Measurements from ENCODE around the gene PDLIM1.
"Not testable (repeated sequence)": the region's sequence is repeated elsewhere in the genome, so short reads cannot be mapped to it uniquely, and the experiment has no call there.

The PDLIM1 gene

DNA sequence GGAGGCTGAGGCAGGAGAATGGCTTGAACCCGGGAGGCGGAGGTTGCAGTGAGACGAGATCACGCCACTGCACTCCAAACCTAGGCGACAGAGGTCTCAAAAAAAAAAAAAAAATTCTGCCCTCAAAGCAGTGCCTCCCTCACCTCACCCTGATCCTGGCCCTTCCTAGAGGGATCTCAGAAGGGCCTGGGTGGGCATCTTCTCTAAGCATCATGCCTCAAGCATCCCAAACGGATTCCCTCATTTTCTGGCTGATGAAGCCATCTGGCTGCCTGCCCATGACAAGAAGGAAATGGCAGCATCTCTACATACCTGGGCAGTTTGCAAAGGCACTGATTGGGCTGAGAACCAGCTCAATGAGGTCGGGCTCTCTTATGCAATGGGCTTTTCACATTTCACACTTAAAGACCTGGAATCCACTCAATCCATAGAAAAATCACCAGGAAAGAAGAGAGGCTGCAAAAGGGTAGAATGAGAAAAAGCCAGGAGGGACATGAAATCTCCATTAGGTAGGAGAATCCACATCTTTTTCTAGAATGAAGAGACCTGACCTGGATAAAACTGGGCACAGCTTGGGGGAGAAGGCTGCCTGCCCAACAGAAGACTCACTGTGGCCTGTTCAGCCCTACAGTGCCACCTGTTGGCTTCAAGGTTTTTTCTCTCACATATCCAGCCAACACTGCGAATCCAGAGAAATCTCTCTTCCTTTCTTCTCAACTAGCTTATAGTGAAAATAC is 48.1 kb downstream of the PDLIM1 start:
- DNase-seq (ENCODE audit: low read depth in 1 of 2, low spot score in 1 of 2) = no peak

DNA sequence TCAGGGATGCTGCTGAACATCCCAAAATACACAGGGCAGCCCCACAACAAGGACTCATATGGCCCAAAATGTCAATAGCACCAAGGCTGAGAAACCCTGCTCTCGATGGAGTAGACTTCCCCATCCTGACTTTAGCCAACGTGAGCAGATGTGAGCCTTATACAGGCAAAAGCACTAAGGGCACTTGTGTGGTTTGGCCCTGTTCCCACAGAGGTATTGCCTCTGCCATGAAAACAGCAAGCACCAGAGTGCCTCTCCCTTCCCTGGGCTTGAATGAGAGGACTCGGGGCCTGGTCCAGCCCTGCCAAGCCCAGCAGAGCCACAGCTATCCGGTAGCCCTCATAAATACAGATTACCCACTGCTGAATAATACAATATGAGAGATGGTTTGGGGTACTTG is 49.3 kb downstream of the PDLIM1 start:
- no peak for DNase-seq (ENCODE audit: low read depth in 1 of 2, low spot score in 1 of 2)

DNA sequence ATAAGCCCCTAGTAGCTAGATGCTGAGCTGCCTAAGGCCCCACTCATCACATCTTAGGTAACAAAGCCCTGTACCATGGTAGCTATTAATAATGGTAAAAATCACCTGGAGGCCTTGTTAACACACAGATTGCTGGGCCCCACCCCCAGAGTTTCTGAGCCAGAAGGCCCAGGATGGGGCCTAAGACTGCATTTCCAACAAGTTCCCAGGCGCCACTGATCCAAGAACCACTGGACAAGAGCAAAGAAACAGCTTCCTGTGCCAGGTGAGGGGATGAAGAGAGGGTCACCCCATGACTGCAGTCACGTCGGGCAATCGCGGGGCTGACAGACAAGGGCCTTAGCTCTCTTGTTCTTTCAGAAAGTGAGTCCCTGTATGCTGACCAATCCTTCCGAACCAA is 50.0 kb downstream of the PDLIM1 start:
- no peak for DNase-seq (ENCODE audit: low read depth in 1 of 2, low spot score in 1 of 2)

DNA sequence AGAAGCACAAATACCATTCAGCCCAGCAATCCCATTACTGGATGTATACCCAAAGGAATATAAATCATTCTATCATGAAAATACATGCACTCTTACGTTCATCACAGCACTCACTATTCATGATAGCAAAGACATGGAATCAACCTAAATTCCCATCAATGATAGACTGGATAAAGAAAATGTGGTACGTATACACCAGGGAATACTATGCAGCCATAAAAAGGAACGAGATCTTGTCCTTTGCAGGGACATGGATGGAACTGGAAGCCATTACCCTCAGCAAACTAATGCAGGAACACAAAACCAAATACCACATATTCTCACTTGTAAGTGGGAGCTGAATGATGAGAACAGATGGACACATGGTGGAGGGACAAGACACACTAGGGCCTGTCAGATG is 50.7 kb downstream of the PDLIM1 start:
- DNase-seq (ENCODE audit: low read depth in 1 of 2, low spot score in 1 of 2) = not testable (repeated sequence)

DNA sequence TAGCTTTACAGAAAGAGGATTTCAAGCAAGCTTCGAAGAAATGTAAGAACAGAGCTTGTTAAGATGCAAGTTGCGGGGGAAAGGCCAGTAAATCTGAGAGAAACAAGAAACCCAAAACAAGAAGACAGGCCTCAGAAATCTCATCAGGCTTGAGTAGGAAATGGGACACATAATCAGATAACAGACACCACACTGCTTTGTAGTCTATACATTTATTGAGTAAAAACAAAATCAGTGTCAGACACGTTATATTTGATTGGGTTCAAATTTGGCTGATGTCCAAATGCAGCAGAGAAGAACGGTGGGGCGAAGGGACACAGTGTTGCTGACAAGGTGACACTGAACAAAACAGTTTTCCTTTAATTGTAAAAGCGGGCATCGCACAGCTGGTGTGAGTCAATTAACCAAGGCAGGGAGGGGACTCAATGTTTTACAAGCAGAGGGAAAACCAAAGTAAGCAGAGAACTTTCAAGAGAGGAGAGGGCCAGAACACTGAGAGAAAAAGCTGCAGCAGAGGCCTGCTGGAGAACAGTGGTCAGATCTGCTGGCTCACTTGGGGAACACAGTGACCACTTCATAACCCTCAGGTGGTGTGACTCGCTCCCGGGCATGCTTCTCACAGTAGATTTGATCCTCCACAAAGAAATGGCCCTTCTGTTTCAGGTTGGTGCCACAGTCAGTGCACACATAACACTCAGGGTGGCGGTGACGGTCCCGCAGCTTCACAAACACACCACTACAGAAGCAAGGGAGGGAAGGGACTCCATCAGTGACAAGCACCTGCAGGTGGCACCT is 53.2 kb downstream of the PDLIM1 start:
- no peak for DNase-seq (ENCODE audit: low read depth in 1 of 2, low spot score in 1 of 2)

DNA sequence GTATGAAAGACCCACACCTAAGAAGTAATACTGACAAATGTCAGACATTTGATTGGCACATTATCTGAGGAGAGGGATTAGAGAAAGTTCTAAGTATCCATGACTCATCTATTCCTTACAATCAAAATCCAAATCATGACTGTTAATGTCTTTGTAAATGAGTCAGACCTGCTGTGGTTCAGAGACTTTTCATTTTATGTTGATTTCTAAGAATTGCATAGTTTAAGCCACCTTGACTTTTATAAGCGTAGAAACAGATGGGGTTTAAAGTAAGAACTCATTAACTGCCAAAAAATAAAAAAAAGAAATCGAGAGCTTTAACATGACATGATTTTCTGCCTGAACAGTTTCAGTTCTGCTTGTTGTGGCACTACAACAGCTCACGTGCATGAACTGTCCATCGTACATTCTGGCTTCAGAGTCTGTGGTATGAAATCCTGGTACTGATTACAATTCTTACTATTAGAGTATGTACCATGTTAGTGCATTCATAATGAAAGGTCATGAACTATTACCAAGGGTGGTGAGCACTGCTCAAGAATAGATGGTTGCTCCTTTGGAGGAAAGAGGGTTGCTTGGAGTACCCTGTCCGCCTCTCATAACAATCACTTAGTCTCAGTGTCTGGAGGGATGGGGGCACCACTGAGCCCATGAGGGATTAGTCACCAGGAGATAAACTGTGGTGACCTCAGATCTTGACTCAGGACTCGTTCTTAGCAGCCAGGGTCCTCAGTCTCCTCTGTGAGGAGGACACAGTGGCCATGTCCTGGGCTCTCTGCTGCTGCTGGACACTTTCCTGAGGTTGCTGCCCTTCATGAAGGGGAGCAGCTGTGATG is 54.5 kb downstream of the PDLIM1 start:
- DNase-seq (ENCODE audit: low read depth in 1 of 2, low spot score in 1 of 2) = no peak

DNA sequence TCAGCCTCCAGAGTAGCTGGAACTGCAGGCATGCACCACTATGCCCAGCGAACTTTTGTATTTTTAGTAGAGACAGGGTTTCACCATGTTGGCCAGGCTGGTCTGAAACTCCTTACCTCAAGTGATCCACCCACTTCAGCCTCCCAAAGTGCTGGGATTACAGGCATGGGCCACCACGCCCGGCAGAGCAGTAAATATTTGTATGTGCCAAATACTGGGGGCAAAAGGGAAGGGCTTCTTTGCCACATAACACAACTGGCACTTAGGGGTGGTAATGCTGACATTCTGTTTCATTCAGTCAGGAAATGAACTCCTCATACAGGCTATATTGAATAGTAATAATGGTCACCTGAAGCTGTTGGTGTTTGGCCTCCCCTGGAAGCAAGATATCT is 55.1 kb downstream of the PDLIM1 start:
- no peak for DNase-seq (ENCODE audit: low read depth in 1 of 2, low spot score in 1 of 2)

DNA sequence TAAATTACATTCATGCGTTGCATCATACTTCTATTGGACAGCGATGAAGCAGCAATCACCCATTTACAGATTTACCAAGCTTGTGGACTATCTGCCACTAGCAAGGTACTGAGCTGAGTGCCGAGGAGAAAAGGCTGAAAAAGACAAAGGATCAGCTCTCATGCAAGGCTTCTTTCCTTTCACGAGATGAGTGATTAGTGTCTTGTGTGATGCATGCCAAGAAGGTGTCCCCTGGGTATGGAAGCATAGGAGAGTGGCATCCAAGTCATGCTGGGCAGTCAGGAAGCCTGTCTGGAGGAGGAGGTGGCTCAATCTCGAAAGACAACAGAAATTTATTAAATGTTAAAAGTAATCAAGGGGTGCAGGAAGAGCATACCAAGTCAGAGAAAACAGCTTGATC is 55.9 kb downstream of the PDLIM1 start:
- no peak for DNase-seq (ENCODE audit: low read depth in 1 of 2, low spot score in 1 of 2)

DNA sequence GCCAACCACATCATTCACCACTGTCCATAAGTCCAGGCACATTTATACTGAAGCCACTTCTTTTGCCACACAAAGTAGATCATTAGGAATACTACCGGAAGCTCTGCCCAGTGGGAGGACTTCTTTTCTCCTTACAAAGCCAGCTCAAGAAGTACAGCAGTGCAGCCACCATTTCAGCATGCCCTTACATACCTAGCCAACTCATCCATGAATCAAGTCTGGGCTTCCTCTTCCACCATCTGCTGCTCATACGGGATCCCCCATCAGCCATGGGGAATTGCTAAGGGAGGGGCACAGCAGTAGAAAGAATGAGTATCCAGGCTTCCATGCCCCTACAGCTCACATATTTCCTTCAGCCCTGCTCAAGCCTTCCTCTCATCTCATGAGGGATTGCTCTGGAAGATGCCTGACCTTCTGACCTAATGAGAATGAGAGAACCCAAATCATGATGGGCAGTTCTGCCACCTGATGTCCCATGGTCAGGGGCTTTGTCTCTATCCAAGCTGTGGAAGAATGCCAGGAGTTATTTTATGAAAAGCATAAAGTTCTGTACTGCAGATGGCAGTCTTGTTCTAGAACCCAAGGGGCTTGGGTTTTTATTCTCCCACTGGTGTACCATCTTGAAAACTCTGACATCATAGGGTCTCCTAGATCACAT is 57.3 kb downstream of the PDLIM1 start:
- DNase-seq (ENCODE audit: low read depth in 1 of 2, low spot score in 1 of 2) = no peak

DNA sequence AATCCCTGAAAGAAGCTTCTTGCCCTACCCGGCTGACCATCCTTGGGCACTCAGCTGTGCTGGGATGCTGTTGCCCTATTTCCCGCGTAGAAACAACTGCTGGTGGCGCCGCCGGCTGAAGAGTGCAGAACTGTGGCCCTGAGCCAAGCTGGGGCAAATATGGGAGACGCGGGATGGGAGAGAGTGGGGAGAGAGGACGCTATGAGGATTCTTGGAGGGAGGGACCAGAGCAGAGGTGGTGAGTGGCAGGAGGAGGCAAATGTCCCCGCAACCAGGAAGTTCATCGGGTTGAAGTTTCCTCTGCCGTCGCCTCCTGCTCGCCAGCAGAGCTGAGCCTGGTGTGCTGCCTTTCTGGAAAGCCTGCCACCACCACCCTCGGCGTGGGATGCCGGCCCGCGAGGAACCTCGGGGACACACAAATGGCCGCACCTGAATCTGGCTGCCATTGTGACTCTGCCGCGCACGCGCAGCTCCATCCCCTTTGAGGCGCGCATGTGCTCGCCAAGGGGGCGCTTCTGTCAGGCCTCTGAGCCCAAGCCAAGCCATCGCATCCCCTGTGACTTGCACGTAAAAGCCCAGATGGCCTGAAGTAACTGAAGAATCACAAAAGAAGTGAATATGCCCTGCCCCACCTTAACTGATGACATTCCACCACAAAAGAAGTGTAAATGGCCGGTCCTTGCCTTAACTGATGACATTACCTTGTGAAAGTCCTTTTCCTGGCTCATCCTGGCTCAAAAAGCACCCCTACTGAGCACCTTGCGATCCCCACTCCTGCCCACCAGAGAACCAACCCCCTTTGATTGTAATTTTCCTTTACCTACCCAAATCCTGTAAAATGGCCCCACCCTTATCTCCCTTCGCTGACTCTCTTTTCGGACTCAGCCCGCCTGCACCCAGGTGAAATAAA is 59.9 kb downstream of the PDLIM1 start:
- peak in 1 of 2 donors; percentile 16 for DNase-seq (ENCODE audit: low read depth in 1 of 2, low spot score in 1 of 2)

DNA sequence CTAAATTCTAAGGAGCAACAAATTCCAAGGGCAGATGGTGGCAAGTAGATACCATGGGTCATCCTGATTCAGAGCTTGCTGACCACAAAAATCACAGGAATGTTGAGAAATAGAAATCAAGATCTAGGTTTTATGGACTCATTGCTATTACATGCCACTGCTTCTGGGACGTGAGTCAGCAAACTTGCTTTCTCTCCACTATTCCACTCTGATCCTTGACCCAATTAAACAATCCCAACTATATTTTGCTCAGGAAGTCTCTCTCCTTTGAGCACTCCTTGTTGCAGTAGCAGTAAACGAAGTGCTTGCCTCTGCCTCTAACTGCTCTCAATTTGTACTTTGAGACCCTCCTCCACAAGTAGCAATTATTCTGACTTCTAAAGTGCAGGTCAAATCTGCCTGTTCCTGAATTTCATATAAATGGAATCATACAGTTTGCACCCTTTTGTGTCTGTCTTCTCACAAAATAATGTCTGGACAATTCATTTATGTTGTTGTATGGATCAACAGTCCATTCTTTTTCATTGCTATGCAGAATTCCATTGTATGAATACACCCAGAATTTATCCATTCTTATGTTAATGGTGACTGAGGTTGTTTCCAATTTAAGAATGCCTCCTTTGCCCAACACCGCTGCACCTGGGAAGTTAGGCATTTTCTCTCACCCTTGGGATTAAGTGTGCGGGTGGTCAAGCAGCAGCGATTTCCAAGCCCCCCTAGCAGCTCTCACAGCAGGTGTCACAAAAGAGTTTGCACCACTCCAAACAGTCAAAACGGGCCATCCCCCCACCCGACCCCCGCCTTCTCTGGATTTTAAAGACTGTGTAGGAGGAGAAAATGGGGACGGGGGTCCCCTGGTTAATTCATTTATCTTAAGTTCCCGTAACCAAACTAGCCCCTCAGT is 60.8 kb downstream of the PDLIM1 start:
- no peak for DNase-seq (ENCODE audit: low read depth in 1 of 2, low spot score in 1 of 2)

DNA sequence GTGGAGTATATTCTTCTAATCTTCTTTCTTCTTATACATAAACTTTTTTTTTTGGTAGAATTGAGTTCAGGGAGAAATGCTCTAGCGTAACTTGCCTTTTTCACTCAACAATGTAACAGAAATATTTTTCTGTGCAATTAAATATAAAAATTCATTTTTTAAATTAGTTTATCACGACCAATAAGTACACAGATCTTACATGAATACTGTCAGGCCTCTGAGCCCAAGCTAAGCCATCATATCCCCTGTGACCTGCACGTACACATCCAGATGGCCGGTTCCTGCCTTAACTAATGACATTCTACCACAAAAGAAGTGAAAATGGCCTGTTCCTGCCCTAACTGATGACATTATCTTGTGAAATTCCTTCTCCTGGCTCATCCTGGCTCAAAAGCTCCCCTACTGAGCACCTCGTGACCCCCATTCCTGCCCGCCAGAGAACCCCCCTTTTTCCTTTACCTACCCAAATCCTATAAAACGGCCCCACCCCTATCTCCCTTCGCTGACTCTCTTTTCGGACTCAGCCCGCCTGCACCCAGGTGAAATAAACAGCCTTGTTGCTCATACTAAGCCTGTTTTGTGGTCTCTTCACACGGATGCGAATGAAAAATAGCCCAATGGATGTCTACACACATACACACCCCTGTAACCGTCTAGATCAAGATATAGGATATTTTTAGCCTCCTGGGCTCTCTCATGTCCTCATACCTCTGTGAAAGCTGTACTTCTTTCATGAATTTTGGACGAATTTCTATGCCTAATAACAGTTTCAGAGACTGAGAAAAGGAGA is 61.7 kb downstream of the PDLIM1 start:
- not testable (repeated sequence) for DNase-seq (ENCODE audit: low read depth in 1 of 2, low spot score in 1 of 2)

DNA sequence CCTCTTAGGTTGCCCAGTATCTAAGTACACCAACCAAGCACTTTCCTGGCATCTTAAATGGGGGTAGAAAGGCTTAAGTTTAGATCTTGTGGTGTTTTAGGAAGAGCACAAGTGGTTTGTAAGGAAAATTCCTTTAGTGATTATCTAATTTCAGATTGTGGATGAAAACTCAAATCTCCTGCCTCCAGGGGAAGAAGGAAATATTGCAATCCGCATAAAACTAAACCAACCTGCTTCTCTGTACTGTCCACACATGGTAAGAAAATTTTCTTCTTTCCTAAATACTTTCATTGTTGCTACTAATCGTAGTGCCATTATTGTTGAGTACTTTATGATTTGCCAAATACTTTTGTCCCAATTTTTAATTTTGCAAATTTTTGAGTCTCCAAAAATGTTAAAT is 65.7 kb downstream of the PDLIM1 start:
- DNase-seq (ENCODE audit: low read depth in 1 of 2, low spot score in 1 of 2) = no peak

DNA sequence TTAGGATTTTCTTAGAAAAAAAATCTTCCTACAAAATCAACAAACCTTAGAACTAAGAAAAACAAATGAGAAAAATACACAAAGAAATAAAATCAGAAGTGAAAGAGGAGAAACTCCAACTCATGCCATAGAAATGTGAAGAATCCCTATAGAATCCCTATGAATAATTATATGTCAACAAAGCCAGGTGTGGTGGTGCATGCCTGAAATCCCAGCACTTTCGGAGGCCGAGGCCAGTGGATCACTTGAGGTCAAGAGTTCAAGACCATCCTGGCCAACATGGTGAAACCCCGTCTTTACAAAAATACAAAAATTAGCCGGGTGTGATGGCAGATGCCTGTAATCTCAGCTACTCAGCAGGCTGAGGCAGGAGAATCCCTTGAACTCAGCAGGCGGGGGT is 69.7 kb downstream of the PDLIM1 start:
- no peak for DNase-seq (ENCODE audit: low read depth in 1 of 2, low spot score in 1 of 2)

DNA sequence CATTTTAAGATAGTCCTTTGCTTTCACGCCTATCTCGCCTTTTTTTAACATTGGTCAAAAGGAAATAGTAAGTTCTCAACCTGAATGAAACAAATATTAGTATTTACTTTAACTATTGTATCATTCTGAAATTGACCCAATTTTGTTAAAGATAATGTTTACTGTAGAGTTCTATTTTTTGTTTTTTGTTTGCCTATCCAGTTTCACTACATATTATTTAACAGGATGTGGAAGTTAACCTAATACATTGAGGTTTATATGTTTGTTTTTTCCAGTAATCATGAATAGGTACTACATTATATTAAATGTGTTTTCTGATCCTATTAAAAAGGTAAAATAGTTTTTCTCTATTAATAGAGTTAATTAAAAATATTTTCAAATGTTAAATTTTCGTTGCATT is 70.3 kb downstream of the PDLIM1 start:
- no peak for DNase-seq (ENCODE audit: low read depth in 1 of 2, low spot score in 1 of 2)

DNA sequence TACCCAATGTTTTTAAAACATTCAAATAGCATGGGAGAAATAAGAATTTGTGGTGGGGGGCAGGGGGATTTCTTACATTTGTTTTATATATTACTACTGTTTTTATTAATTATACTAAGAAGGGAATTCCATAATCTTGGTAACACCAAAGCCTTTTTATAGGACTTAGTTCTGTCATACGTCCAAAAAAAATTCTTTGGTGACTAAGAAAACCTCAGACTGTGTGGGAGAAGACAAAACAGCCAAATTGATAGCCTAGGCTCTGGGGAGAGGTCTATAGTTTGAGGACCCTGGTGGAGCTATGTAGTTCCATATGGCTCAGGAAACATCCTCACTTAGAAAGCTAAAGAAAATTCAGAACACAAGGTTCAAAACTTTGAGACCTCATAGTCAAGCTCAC is 73.3 kb downstream of the PDLIM1 start:
- DNase-seq (ENCODE audit: low read depth in 1 of 2, low spot score in 1 of 2) = no peak

DNA sequence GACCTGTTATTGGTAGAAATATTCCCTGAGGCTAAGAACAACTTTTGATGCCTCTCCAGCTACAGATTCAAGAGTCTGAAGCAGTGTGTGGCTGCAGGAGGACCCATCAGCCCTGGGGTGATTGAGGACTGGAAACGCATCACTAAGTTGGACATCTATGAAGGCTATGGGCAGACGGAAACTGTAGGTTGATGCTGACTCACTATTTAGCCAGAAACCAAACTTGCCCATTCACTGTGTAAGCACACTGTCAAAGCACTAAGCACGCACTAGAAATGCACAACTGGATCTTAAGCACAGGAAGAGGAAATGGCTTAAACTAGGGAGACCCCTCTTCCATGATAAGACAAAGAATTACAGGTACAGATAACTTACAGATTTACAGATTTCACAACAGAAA is 76.0 kb downstream of the PDLIM1 start:
- DNase-seq (ENCODE audit: low read depth in 1 of 2, low spot score in 1 of 2) = no peak

DNA sequence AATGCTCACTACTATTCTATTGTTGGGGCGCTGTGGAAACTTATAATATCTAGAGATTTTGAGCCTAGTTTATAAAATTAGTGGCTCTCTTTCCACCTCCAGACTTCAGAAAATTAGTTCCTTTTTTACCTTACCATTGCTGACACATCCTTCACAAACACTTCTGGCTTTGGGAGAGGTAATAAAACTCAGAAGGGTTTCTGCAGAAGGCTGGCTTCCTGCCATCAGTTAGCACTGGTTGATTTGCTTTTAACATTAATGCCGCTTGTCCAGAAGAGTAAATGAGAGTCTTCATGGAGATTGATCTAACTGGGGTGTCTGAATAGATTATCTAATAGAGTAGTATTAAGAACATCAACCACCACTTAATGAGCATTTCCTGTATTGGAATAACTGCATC is 76.4 kb downstream of the PDLIM1 start:
- DNase-seq (ENCODE audit: low read depth in 1 of 2, low spot score in 1 of 2) = no peak
